ENCODE results near the gene CAMKK2.

DNA sequence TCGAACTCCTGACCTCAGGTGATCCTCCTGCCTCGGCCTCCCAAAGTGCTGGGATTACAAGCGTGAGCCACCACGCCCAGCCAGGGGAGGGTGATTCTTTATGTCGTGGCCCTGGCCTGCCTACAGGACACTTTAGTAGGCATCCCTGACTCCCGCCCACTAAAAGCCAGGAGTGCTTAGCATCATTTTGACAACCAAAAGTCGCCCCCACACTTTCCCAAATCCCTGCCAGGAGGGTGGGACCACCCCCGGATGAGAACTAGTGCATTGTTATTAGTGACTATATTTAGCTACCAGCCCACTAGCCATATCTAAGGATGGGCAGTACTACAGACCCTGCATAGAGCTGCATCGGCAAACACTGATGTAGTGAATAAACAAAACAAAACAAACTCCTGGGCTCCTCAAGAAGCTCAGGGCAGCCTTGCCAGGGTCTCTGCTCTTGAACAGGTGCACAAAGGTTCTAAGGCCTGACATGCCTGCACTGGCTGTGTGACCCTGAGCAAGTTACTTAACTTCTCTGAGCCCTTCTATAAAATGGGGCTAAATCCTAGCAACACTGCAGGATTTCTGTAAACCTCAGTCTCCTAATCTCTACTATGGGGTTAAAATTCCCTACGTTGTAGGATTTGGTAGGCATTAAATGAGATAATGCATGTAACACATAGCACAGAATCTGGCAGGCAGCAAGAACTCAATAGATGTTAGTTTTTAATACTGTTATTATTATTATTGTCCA is 2.2 kb downstream of the CAMKK2 start:
- TF ChIP-seq, protein P1, sequence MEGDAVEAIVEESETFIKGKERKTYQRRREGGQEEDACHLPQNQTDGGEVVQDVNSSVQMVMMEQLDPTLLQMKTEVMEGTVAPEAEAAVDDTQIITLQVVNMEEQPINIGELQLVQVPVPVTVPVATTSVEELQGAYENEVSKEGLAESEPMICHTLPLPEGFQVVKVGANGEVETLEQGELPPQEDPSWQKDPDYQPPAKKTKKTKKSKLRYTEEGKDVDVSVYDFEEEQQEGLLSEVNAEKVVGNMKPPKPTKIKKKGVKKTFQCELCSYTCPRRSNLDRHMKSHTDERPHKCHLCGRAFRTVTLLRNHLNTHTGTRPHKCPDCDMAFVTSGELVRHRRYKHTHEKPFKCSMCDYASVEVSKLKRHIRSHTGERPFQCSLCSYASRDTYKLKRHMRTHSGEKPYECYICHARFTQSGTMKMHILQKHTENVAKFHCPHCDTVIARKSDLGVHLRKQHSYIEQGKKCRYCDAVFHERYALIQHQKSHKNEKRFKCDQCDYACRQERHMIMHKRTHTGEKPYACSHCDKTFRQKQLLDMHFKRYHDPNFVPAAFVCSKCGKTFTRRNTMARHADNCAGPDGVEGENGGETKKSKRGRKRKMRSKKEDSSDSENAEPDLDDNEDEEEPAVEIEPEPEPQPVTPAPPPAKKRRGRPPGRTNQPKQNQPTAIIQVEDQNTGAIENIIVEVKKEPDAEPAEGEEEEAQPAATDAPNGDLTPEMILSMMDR (IDR thresholded peaks at IDR 0.05; ENCODE audit: borderline replicate concordance, extremely low read depth, low read length, poor library complexity, severe bottlenecking), result no peak
- TF ChIP-seq EZH2 (IDR thresholded peaks at IDR 0.05; ENCODE audit: borderline replicate concordance, low read depth, low read length, severe bottlenecking), result no peak

All from DND-41 (cell line).